Uterus (tissue), 4 donors: Measurements from ENCODE around the gene AMELY. TPM values are rescaled to one million over a fixed set of nuclear protein-coding genes. Genes with fewer than 3 reads are reported as not detected.
"Not testable (repeated sequence)": the region's sequence is repeated elsewhere in the genome, so short reads cannot be mapped to it uniquely, and the experiment has no call there.

ENCODE experiments used
- DNase-seq, 2 donors: peaks; one replicate each; pipeline ENCODE4 v3.0.0-alpha.2; 2019 to 2020
- H3K27ac ChIP-seq, 2 donors: fragments of 200-600 bp; sonication (generic); 1 replicate in 1 of 2; 2 replicates in 1 of 2; pipeline ENCODE4 v1.5.1; 2016 to 2018
- H3K27me3 ChIP-seq, 2 donors: fragments of 200-600 bp; sonication (generic); one replicate each; pipeline ENCODE4 v1.5.1; 2018 to 2019; ENCODE audit warnings: control low read depth in 1 of 2
- H3K36me3 ChIP-seq, 2 donors: fragments of 200-600 bp; sonication (generic); one replicate each; pipeline ENCODE4 v1.5.1; 2019; ENCODE audit warnings: control low read depth in 1 of 2
- H3K4me1 ChIP-seq, 2 donors: fragments of 200-600 bp; sonication (generic); one replicate each; pipeline ENCODE4 v1.5.1; 2018 to 2019; ENCODE audit warnings: control low read depth in 1 of 2
- H3K4me3 ChIP-seq, 2 donors: fragments of 200-600 bp; sonication (generic); 1 replicate in 1 of 2; 2 replicates in 1 of 2; pipeline ENCODE4 v1.5.1; 2018 to 2019; ENCODE audit warnings: mild to moderate bottlenecking in 1 of 2
- H3K9me3 ChIP-seq, 2 donors: fragments of 200-600 bp; sonication (generic); one replicate each; pipeline ENCODE4 v1.5.1; 2019; ENCODE audit warnings: control low read depth in 1 of 2
- POLR2A ChIP-seq, 2 donors: fragments of 450-650 bp; IDR thresholded peaks; one replicate each; pipeline ENCODE4 v1.6.1; 2016; ENCODE audit warnings: antibody characterized with exemption in 2 of 2, mild to moderate bottlenecking in 1 of 2, moderate library complexity in 1 of 2
- intact Hi-C: fragments of 100-400 bp; cut with DNase I; formaldehyde crosslinking; loops from one replicate; pipeline ENCODE4 v1.15.1; 2023; ENCODE audit warnings: low total_unique reads
- total RNA-seq, 4 donors: library from RNA; depleted of rRNA in 3 of 4; stranded (reverse); fragments of >200 nt in 3 of 4; gene quantifications; one replicate each; pipeline versions ENCODE4 v1.1.0 to v1.2.4, GENCODE V29; 2014 to 2023
- TF ChIP-seq, protein P1 (sequence below), 4 experiments: fragments of 200-600 bp in 2 of 4; fragments of 450-650 bp in 2 of 4; sonication (generic) in 2 of 4; IDR thresholded peaks; one replicate each; pipeline ENCODE4 v1.5.1; 2016 to 2019; ENCODE audit warnings: antibody characterized with exemption in 4 of 4, mild to moderate bottlenecking in 2 of 4, moderate library complexity in 1 of 4
- donor health status: DM: yes; HTN: yes; CAD: no.

Gene AMELY
- total RNA-seq, 4 donors from 2014 or later, result not detected

DNA sequence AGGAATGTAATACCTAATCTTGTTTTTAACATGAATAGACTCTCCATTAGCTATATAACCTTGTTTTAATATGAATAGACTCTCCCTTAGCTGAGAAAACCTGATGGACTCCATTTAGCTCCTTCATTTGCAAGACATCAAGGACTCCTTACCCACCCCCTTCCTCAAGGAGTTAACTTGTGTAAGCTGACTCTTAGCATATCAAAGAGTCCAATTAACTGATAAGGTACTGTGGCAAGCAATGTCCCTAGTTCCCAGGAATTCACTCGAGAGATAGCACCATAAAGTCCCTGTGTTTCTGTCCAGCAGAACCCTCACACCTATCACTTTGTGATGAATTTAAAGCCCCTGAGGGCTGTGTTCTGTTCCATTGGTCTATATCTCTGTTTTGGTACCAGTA is 16.3 kb downstream of the AMELY start:
- Histone ChIP-seq H3K9me3 (no peaks in the 10 kb centered on the region), H3K27me3 (no peaks in the 10 kb centered on the region), H3K27ac (no peak overlapping the region), H3K36me3 (no peaks in the 10 kb centered on the region), H3K4me1 (no peaks in the 10 kb centered on the region), H3K4me3 (no peak overlapping the region)
- DNase-seq, result no peak
- TF ChIP-seq, protein P1, sequence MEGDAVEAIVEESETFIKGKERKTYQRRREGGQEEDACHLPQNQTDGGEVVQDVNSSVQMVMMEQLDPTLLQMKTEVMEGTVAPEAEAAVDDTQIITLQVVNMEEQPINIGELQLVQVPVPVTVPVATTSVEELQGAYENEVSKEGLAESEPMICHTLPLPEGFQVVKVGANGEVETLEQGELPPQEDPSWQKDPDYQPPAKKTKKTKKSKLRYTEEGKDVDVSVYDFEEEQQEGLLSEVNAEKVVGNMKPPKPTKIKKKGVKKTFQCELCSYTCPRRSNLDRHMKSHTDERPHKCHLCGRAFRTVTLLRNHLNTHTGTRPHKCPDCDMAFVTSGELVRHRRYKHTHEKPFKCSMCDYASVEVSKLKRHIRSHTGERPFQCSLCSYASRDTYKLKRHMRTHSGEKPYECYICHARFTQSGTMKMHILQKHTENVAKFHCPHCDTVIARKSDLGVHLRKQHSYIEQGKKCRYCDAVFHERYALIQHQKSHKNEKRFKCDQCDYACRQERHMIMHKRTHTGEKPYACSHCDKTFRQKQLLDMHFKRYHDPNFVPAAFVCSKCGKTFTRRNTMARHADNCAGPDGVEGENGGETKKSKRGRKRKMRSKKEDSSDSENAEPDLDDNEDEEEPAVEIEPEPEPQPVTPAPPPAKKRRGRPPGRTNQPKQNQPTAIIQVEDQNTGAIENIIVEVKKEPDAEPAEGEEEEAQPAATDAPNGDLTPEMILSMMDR (IDR thresholded peaks at IDR 0.05), result no peak
- no peak for TF ChIP-seq POLR2A (IDR thresholded peaks at IDR 0.05)
- intact Hi-C loops, result no loop called here

DNA sequence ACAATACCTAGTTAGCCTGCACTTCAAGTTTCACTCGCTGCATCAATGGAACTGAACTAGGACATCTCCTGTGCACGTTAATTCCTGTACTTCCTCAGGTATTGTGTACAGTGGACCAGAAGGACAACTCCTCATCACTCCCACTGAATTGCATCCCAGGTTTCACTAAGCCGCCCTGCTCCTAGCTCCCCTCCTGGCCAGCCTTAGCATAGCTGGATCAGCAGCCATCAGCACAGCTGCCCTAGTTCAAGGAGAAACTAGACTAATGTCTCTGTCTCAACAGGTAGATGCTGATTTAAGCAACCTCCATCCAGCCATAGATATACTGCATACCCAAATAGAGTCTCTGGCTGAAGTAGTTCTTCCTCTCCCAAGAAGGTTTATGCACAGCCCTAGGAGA is 17.1 kb downstream of the AMELY start:
- no peak for TF ChIP-seq POLR2A (IDR thresholded peaks at IDR 0.05)
- TF ChIP-seq, protein P1 (IDR thresholded peaks at IDR 0.05), result no peak
- no peak for DNase-seq
- Histone ChIP-seq H3K36me3 (no peaks in the 10 kb centered on the region), H3K27ac (no peak overlapping the region), H3K9me3 (no peaks in the 10 kb centered on the region), H3K4me3 (no peak overlapping the region), H3K4me1 (no peaks in the 10 kb centered on the region), H3K27me3 (no peaks in the 10 kb centered on the region)
- intact Hi-C loops, result no loop called here

DNA sequence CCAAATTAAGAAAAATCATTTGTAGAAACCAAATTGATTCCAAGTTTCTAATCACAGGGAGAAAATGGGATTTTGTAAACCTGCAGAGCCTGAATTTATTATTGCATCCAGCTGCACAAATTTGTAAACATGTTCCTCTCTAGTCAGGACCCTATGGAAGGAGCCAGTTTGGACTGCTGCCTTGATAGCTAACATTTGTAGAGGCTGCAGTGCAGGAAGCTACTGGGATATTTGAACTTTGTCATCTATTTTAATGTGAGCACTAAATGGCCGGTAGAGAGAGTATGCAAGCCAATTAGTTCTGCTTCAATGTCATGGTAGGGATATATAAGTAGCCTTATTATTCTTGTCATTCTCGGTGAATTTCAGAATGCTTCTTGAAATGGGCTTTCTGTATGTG is 62.2 kb downstream of the AMELY start:
- H3K4me3 ChIP-seq, result no peak overlapping the region
- H3K27me3 ChIP-seq, result no peaks in the 10 kb centered on the region
- H3K36me3 ChIP-seq, result no peaks in the 10 kb centered on the region
- TF ChIP-seq POLR2A (IDR thresholded peaks at IDR 0.05), result no peak
- TF ChIP-seq, protein P1 (IDR thresholded peaks at IDR 0.05), result no peak
- H3K4me1 ChIP-seq, result no peaks in the 10 kb centered on the region
- intact Hi-C loops, result no loop called here
- no peaks in the 10 kb centered on the region for H3K9me3 ChIP-seq
- no peak for DNase-seq
- no peak overlapping the region for H3K27ac ChIP-seq

DNA sequence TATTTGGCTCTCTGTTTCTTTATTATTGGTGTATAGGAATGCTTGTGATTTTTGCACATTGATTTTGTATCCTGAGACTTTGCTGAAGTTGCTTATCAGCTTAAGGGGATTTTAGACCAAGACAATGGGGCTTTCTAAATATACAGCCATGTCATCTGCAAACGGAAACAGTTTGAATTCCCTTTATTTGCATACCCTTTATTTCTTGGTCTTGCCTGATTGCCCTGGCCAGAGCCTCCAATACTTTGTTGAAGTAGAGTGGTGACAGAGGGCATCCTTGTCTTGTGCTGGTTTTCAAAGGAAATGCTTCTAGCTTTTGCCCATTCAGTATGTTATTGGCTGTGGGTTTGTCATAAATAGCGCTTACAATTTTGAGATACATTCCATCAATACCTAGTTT is 68.9 kb downstream of the AMELY start:
- H3K9me3 ChIP-seq, H3K36me3 ChIP-seq, H3K4me1 ChIP-seq, DNase-seq, H3K4me3 ChIP-seq, intact Hi-C loops, H3K27ac ChIP-seq, H3K27me3 ChIP-seq: not testable (repeated sequence)

Other genes starting within 250 kb of the AMELY start
- not detected for gene TBL1Y, start 1.1 kb downstream of the AMELY start, total RNA-seq